ENCODE data around the gene E2F6.

DNA sequence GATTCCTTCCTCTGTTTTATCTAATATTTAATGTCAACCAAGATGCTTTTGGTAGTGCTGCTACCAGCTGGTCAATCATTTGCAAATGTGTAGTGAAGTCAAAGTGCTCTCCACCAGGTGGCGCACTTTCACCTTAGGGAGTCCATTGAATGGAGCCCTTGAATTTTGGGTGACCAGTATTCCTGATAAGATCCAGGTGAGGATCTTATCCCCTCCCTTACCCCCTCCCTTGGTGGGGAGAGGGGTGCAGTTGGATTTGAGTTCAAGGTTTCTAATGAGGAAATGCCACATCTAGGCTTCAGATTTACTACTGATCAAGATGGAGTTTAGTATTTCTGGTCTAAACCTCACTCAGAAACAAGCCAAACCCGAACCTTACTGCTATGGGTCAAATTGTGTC lies 12.0 kb upstream of the E2F6 start:
- TF ChIP-seq, protein P1, sequence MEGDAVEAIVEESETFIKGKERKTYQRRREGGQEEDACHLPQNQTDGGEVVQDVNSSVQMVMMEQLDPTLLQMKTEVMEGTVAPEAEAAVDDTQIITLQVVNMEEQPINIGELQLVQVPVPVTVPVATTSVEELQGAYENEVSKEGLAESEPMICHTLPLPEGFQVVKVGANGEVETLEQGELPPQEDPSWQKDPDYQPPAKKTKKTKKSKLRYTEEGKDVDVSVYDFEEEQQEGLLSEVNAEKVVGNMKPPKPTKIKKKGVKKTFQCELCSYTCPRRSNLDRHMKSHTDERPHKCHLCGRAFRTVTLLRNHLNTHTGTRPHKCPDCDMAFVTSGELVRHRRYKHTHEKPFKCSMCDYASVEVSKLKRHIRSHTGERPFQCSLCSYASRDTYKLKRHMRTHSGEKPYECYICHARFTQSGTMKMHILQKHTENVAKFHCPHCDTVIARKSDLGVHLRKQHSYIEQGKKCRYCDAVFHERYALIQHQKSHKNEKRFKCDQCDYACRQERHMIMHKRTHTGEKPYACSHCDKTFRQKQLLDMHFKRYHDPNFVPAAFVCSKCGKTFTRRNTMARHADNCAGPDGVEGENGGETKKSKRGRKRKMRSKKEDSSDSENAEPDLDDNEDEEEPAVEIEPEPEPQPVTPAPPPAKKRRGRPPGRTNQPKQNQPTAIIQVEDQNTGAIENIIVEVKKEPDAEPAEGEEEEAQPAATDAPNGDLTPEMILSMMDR (IDR thresholded peaks at IDR 0.05; ENCODE audit: insufficient read depth, low read length), result peak; percentile 79
- TF ChIP-seq GABPA (IDR thresholded peaks at IDR 0.05; ENCODE audit: low read depth) (no peak), POLR2AphosphoS5 (IDR thresholded peaks at IDR 0.05; ENCODE audit: low read depth) (no peak), REST (IDR thresholded peaks at IDR 0.05; ENCODE audit: insufficient replicate concordance, low read depth) (no peak)
